ENCODE measurements around the gene TAS2R14.

DNA sequence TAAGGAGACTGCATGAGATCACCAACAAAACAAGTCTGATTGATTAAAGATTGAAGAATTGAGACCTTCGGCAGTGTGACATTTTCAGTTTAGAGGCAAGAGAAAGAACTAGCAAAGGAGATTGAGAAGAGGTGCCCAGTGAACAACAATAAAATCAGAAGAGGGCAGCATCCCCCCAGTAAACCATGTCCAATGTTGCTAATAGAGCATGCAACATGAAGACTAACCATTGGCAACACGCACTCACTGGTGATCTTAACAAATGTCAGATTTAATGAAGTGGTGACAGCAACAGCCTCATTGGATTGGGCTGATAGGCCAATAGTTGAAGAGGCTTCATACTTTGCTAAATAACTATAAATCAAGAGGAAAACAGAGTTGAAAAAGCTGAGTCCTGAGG lies 20.7 kb upstream of the TAS2R14 start:
- TF ChIP-seq YY1 (IDR thresholded peaks at IDR 0.05; ENCODE audit: insufficient read depth, insufficient read length): no peak
- TF ChIP-seq ZNF274 (IDR thresholded peaks at IDR 0.05; ENCODE audit: low read depth, low read length): no peak
